HCT116 (cell line): ENCODE measurements around the gene RPUSD2. TPM values are rescaled to one million over a fixed set of nuclear protein-coding genes. Genes with fewer than 3 reads are reported as not detected.

Experiments
- ATAC-seq: fragments of 200-7000 bp; cut with Tn5 transposase; 2 replicates; pipeline ENCODE4 v1.9.1; 2020; ENCODE audit warnings: mild to moderate bottlenecking, moderate library complexity
- BruUV-seq: library from RNA; stranded (reverse); fragments of 400-500 nt; replicated peaks from 2 replicates; lab custom pipeline; 2021; lab: Mats Ljungman, UMichigan
- CTCF ChIA-PET: fragments of 300-600 bp; sonication (Branson Sonifier 250); formaldehyde crosslinking; loops from one replicate; lab custom pipeline; 2021; ENCODE audit warnings: antibody characterized with exemption; lab: Charles Lee
- POLR2A ChIA-PET: fragments of 300-600, 350-600 bp; sonication (Branson Sonifier 250); formaldehyde crosslinking; loops from one replicate; lab custom pipeline; 2021; ENCODE audit warnings: antibody characterized with exemption; lab: Charles Lee
- RAD21 ChIA-PET, 2 experiments: fragments of 300-600 bp; sonication (Branson Sonifier 250); formaldehyde crosslinking; loops; one replicate each; lab custom pipeline; 2023; ENCODE audit warnings: low total read pairs in 2 of 2; ENCODE audit not compliant: uncharacterized antibody in 2 of 2, unreplicated experiment in 2 of 2, low non-redundant PET in 1 of 2; lab: Charles Lee
- DNase-seq: peaks from one replicate; pipeline ENCODE4 v3.0.0-alpha.2; 2010; ENCODE audit warnings: low read depth, low spot score
- H2AFZ ChIP-seq: fragments of 200-600 bp; shearing (Covaris generic), sonication (generic); 2 replicates; pipeline ENCODE4 v1.6.1; 2017; ENCODE audit warnings: low read depth, mixed run types, mixed read lengths, antibody characterized with exemption, low read length; ENCODE audit not compliant: poor library complexity, severe bottlenecking
- H3K27ac ChIP-seq: 2 replicates; pipeline ENCODE4 v1.5.1; 2012; ENCODE audit warnings: low read depth, low read length
- H3K27me3 ChIP-seq: fragments of 200-600 bp; sonication (generic); 2 replicates; pipeline ENCODE4 v1.6.1; 2016; ENCODE audit warnings: mixed run types, low read length, mixed read lengths; ENCODE audit not compliant: insufficient read depth
- H3K36me3 ChIP-seq, 2 experiments: fragments of 200-500 bp in 1 of 2; fragments of 200-600 bp in 1 of 2; sonication (Bioruptor generic) in 1 of 2; sonication (generic) in 1 of 2; 2 replicates each; pipeline versions ENCODE4 v1.5.1 to v1.6.1; 2014 to 2016; ENCODE audit warnings: low read length in 2 of 2, inconsistent platforms in 1 of 2, mixed read lengths in 1 of 2, mixed run types in 1 of 2; ENCODE audit not compliant: insufficient read depth in 2 of 2, control insufficient read depth in 1 of 2
- H3K4me1 ChIP-seq, 2 experiments: fragments of 200-600 bp in 1 of 2; sonication (generic) in 1 of 2; 2 replicates each; pipeline versions ENCODE4 v1.5.1 to v1.6.1; 2012 to 2017; ENCODE audit warnings: low read length in 2 of 2, inconsistent platforms in 1 of 2, mild to moderate bottlenecking in 1 of 2, mixed read lengths in 1 of 2, mixed run types in 1 of 2, moderate library complexity in 1 of 2; ENCODE audit not compliant: insufficient read depth in 2 of 2, control insufficient read depth in 1 of 2
- H3K4me2 ChIP-seq: fragments of 200-600 bp; sonication (generic); 2 replicates; pipeline ENCODE4 v1.6.1; 2017; ENCODE audit warnings: mixed run types, low read length, mixed read lengths
- H3K4me3 ChIP-seq, 2 experiments: fragments of 200-600 bp in 1 of 2; sonication (generic) in 1 of 2; replicated peaks in 1 of 2; 2 replicates each; pipeline ENCODE4 v1.5.1; 2011 to 2016; ENCODE audit warnings: low read length in 2 of 2, control low read depth in 1 of 2, low read depth in 1 of 2, mild to moderate bottlenecking in 1 of 2, mixed read lengths in 1 of 2, mixed run types in 1 of 2
- H3K79me2 ChIP-seq: fragments of 200-600 bp; sonication (generic); 2 replicates; pipeline ENCODE4 v1.6.1; 2017; ENCODE audit warnings: mild to moderate bottlenecking, mixed run types, low read length, moderate library complexity, mixed read lengths; ENCODE audit not compliant: insufficient read depth
- H3K9ac ChIP-seq: fragments of 200-600 bp; sonication (generic); 2 replicates; pipeline ENCODE4 v1.6.1; 2016; ENCODE audit warnings: low read length, mixed read lengths
- H3K9me2 ChIP-seq: fragments of 200-600 bp; sonication (generic), shearing (Covaris generic); 2 replicates; pipeline ENCODE4 v1.6.1; 2017; ENCODE audit warnings: mixed run types, mild to moderate bottlenecking, moderate library complexity; ENCODE audit not compliant: insufficient read depth
- H3K9me3 ChIP-seq, 2 experiments: fragments of 200-500 bp in 1 of 2; fragments of 200-600 bp in 1 of 2; sonication (Bioruptor generic) in 1 of 2; sonication (generic) in 1 of 2; 2 replicates each; pipeline ENCODE4 v1.6.1; 2014 to 2017; ENCODE audit warnings: low read length in 2 of 2, mixed read lengths in 2 of 2, inconsistent platforms in 1 of 2, low read depth in 1 of 2, mild to moderate bottlenecking in 1 of 2, mixed run types in 1 of 2, moderate library complexity in 1 of 2; ENCODE audit not compliant: control insufficient read depth in 1 of 2, insufficient read depth in 1 of 2
- H4K20me1 ChIP-seq: fragments of 200-600 bp; sonication (generic), shearing (Covaris generic); 2 replicates; pipeline ENCODE4 v1.6.1; 2017; ENCODE audit warnings: mixed run types, mild to moderate bottlenecking, moderate library complexity; ENCODE audit not compliant: insufficient read depth
- CBX3 ChIP-seq: IDR thresholded peaks from 2 replicates; pipeline ENCODE4 v1.6.1; 2012; ENCODE audit warnings: low read depth
- CEBPB ChIP-seq: IDR thresholded peaks from 2 replicates; pipeline ENCODE4 v1.6.1; 2012; ENCODE audit warnings: low read depth
- EGR1 ChIP-seq: IDR thresholded peaks from 2 replicates; pipeline ENCODE4 v1.6.1; 2012; ENCODE audit warnings: low read depth
- ELF1 ChIP-seq: IDR thresholded peaks from 2 replicates; pipeline ENCODE4 v1.6.1; 2012; ENCODE audit warnings: low read depth, borderline replicate concordance
- EZH2 ChIP-seq: fragments of 200-600 bp; sonication (generic); IDR thresholded peaks from 2 replicates; pipeline ENCODE4 v1.6.1; 2017; ENCODE audit warnings: antibody characterized with exemption, mixed run types
- EZH2phosphoT487 ChIP-seq: fragments of 200-600 bp; IDR thresholded peaks from 2 replicates; pipeline ENCODE4 v1.6.1; 2018; ENCODE audit warnings: antibody characterized with exemption, borderline replicate concordance
- FOSL1 ChIP-seq: IDR thresholded peaks from 2 replicates; pipeline ENCODE4 v1.6.1; 2012; ENCODE audit warnings: low read depth
- MAX ChIP-seq: IDR thresholded peaks from 2 replicates; pipeline ENCODE4 v1.6.1; 2012
- POLR2AphosphoS5 ChIP-seq: IDR thresholded peaks from 2 replicates; pipeline ENCODE4 v1.6.1; 2011; ENCODE audit warnings: mild to moderate bottlenecking, low read depth, low read length, moderate library complexity
- RAD21 ChIP-seq: IDR thresholded peaks from 2 replicates; pipeline ENCODE4 v1.6.1; 2012; ENCODE audit warnings: low read depth, mild to moderate bottlenecking
- REST ChIP-seq: IDR thresholded peaks from 2 replicates; pipeline ENCODE4 v1.6.1; 2012; ENCODE audit warnings: low read depth
- SP1 ChIP-seq: IDR thresholded peaks from 2 replicates; pipeline ENCODE4 v1.6.1; 2012; ENCODE audit warnings: low read depth
- TCF7L2 ChIP-seq: IDR thresholded peaks from 2 replicates; pipeline ENCODE4 v1.7.0; 2011; ENCODE audit warnings: borderline replicate concordance, inconsistent platforms; ENCODE audit not compliant: insufficient read depth, insufficient read length; ENCODE audit errors: extremely low read depth
- YY1 ChIP-seq: IDR thresholded peaks from 2 replicates; pipeline ENCODE4 v1.6.1; 2011; ENCODE audit warnings: low read length, low read depth, moderate library complexity, mild to moderate bottlenecking; ENCODE audit not compliant: insufficient replicate concordance; ENCODE audit errors: extremely low read depth
- ZBTB33 ChIP-seq: IDR thresholded peaks from 2 replicates; pipeline ENCODE4 v1.6.1; 2011; ENCODE audit warnings: mild to moderate bottlenecking, low read length, moderate library complexity; ENCODE audit not compliant: insufficient replicate concordance; ENCODE audit errors: extremely low read depth
- ZNF274 ChIP-seq: fragments of 200-500 bp; sonication (Bioruptor generic); IDR thresholded peaks from 2 replicates; pipeline ENCODE4 v1.6.1; 2014; ENCODE audit warnings: mild to moderate bottlenecking, low read depth, low read length, inconsistent platforms
- intact Hi-C: fragments of 100-400 bp; cut with micrococcal nuclease; formaldehyde crosslinking; loops from 2 replicates; pipeline ENCODE4 v1.10.0; 2022
- total RNA-seq: library from RNA; stranded (reverse); gene quantifications from one replicate; pipeline ENCODE4 v1.2.1, GENCODE V29; 2021; ENCODE audit not compliant: unreplicated experiment

Gene RPUSD2
- total RNA-seq, 1 experiment from 2014 or later = 22.5 TPM

DNA sequence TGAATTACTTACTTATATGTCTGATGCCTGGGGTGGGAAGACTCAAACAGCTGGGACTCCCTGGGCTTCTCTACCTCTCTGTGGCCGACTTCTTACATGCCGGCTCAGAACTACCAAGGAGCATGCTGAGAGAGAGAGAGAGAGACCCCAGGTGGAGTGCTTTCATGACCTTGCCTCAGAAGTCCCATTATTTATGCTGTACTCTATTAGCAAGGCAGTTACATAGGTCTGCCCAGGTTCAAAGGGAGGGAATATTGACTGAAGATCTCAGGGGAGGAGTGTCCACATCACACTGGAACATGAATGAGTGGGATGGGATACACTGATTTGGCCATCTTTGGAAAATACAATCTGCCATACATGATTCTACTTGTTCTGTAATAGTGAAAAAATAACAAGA, 20.5 kb upstream of the RPUSD2 start (continued):
- no peak for TF ChIP-seq REST
- TF ChIP-seq TCF7L2 = no peak

- Histone ChIP-seq H3K9me2 (no peaks in the 10 kb centered on the region), H3K4me2 (no peak overlapping the region), H3K79me2 (no peaks in the 10 kb centered on the region), H3K27ac (no peak overlapping the region), H3K9ac (no peak overlapping the region), H3K36me3 (no peaks in the 10 kb centered on the region; a peak in 1 of 4 replicates), H2AFZ (no peak overlapping the region), H3K9me3 (no peaks in the 10 kb centered on the region), H3K4me1 (no peaks in the 10 kb centered on the region), H3K4me3 (no peak overlapping the region), H4K20me1 (no peaks in the 10 kb centered on the region), H3K27me3 (no peaks in the 10 kb centered on the region)
- DNase-seq (no peak), ATAC-seq (no peak)
- CTCF ChIA-PET = no interaction called here
- RAD21 ChIA-PET = no interaction called here
- intact Hi-C loops = no loop called here
- POLR2A ChIA-PET = no interaction called here
- BruUV-seq = no TSS peak
- no peak for TF ChIP-seq REST
- TF ChIP-seq ZNF274 = no peak
- no peak for TF ChIP-seq FOSL1
- TF ChIP-seq CEBPB = no peak
- TF ChIP-seq CBX3 = no peak
- TF ChIP-seq POLR2AphosphoS5 = no peak
- no peak for TF ChIP-seq EZH2
- no peak for TF ChIP-seq ELF1
- TF ChIP-seq EZH2phosphoT487 = no peak
- TF ChIP-seq SP1 = no peak
- TF ChIP-seq EGR1 = no peak
- TF ChIP-seq TCF7L2 = no peak
- no peak for TF ChIP-seq ZBTB33
- TF ChIP-seq RAD21 = no peak
- TF ChIP-seq YY1 = no peak
- no peak for TF ChIP-seq MAX
Measured at GRCh38 chr15:40549894-40550293, 19.2 kb upstream of the RPUSD2 start.
